Measurements from ENCODE around the gene TCEAL8.

DNA sequence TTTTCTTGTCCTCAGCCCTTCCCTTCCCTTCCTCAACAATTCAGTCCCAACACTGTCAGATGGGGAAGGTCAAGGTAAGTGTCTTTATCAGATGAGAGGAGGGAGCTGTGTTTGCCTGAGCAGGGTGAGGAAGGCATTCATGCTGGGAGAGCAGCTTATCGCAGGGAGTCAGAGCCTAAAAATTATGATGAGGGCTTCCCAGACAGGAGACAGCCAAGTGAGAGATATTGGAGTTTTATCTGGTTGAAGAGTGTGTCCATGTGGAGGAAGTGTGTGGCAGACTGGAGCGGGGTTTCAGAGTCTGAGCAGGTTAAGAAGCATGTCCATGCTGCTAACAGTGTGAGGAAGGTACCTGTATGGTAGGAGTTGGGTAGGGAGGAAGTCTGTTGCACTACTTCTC lies 21.7 kb downstream of the TCEAL8 start:
- TF ChIP-seq, protein P1, sequence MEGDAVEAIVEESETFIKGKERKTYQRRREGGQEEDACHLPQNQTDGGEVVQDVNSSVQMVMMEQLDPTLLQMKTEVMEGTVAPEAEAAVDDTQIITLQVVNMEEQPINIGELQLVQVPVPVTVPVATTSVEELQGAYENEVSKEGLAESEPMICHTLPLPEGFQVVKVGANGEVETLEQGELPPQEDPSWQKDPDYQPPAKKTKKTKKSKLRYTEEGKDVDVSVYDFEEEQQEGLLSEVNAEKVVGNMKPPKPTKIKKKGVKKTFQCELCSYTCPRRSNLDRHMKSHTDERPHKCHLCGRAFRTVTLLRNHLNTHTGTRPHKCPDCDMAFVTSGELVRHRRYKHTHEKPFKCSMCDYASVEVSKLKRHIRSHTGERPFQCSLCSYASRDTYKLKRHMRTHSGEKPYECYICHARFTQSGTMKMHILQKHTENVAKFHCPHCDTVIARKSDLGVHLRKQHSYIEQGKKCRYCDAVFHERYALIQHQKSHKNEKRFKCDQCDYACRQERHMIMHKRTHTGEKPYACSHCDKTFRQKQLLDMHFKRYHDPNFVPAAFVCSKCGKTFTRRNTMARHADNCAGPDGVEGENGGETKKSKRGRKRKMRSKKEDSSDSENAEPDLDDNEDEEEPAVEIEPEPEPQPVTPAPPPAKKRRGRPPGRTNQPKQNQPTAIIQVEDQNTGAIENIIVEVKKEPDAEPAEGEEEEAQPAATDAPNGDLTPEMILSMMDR (conservative IDR thresholded peaks at IDR 0.05; ENCODE audit: low read length): no peak
- TF ChIP-seq EZH2phosphoT487 (IDR thresholded peaks at IDR 0.05; ENCODE audit: borderline replicate concordance, low read depth, low read length): no peak
